ENCODE measurements around the gene ZFP91.

DNA sequence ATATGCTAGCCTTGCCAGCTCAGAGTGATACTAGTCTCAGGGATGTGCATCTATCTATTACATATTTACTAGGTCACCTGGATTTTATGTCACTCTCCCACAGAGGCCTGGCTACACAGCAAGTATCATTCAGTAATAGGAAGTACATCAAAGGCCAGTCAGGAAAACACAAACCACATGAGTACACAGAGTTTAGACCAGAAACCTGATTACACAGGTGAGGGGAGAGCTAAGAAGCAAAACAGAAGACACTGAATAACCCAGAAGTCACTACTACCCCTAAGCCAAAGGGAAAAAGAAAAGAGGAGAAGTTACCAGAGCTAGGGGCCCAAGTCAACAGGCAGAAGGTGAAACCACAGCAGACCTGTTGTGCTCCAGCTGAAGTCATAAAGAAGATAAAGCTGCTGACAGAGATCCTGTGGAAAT lies 16.5 kb upstream of the ZFP91 start:
- TF ChIP-seq FOSL2 (IDR thresholded peaks at IDR 0.05; ENCODE audit: borderline replicate concordance, low read depth) = no peak
- TF ChIP-seq, protein P1, sequence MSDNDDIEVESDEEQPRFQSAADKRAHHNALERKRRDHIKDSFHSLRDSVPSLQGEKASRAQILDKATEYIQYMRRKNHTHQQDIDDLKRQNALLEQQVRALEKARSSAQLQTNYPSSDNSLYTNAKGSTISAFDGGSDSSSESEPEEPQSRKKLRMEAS (IDR thresholded peaks at IDR 0.05; ENCODE audit: low read depth) = no peak
- TF ChIP-seq, protein P2, sequence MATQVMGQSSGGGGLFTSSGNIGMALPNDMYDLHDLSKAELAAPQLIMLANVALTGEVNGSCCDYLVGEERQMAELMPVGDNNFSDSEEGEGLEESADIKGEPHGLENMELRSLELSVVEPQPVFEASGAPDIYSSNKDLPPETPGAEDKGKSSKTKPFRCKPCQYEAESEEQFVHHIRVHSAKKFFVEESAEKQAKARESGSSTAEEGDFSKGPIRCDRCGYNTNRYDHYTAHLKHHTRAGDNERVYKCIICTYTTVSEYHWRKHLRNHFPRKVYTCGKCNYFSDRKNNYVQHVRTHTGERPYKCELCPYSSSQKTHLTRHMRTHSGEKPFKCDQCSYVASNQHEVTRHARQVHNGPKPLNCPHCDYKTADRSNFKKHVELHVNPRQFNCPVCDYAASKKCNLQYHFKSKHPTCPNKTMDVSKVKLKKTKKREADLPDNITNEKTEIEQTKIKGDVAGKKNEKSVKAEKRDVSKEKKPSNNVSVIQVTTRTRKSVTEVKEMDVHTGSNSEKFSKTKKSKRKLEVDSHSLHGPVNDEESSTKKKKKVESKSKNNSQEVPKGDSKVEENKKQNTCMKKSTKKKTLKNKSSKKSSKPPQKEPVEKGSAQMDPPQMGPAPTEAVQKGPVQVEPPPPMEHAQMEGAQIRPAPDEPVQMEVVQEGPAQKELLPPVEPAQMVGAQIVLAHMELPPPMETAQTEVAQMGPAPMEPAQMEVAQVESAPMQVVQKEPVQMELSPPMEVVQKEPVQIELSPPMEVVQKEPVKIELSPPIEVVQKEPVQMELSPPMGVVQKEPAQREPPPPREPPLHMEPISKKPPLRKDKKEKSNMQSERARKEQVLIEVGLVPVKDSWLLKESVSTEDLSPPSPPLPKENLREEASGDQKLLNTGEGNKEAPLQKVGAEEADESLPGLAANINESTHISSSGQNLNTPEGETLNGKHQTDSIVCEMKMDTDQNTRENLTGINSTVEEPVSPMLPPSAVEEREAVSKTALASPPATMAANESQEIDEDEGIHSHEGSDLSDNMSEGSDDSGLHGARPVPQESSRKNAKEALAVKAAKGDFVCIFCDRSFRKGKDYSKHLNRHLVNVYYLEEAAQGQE (IDR thresholded peaks at IDR 0.05; ENCODE audit: low read depth, low read length) = no peak
